Ishikawa (cell line): ENCODE results near the gene RXRG.

Experiments used
- CEBPB ChIP-seq: IDR thresholded peaks from 2 replicates; pipeline ENCODE4 v1.6.1; 2012
- RAD21 ChIP-seq: IDR thresholded peaks from 2 replicates; pipeline ENCODE4 v1.6.1; 2012; ENCODE audit warnings: low read depth
- TAF1 ChIP-seq: IDR thresholded peaks from 2 replicates; pipeline ENCODE4 v1.6.1; 2012; ENCODE audit warnings: low read depth, mild to moderate bottlenecking
- TCF12 ChIP-seq: IDR thresholded peaks from 2 replicates; pipeline ENCODE4 v1.6.1; 2012; ENCODE audit warnings: low read depth
- TF ChIP-seq, protein P1 (sequence below): IDR thresholded peaks from 2 replicates; pipeline ENCODE4 v1.6.1; 2012
- TF ChIP-seq, protein P2 (sequence below): IDR thresholded peaks from 2 replicates; pipeline ENCODE4 v1.6.1; 2012; ENCODE audit warnings: low read depth, mild to moderate bottlenecking

DNA sequence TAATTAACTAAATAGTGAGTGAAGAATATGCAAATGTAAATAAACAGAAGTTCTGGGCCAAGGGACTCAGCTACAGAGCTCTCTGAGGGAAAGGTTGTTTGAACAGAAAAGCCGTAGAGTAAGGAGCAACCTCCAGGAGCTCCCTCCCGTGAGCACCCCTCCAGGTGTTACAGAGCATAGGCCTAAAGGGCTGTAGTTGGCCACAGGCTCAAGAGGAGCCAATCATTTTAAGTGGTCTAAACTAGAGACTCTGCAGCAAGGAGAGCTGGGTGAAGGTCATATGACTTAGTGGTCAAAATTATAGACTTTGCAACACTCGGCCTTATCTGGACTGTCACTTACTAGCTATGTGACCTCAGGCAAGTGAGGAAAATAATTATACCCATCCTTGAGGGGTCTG is 19.1 kb upstream of the RXRG start:
- TF ChIP-seq RAD21 (no peak), TCF12 (no peak), CEBPB (no peak), TAF1 (no peak)
- TF ChIP-seq, protein P1, sequence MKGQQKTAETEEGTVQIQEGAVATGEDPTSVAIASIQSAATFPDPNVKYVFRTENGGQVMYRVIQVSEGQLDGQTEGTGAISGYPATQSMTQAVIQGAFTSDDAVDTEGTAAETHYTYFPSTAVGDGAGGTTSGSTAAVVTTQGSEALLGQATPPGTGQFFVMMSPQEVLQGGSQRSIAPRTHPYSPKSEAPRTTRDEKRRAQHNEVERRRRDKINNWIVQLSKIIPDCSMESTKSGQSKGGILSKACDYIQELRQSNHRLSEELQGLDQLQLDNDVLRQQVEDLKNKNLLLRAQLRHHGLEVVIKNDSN = no peak
- TF ChIP-seq, protein P2, sequence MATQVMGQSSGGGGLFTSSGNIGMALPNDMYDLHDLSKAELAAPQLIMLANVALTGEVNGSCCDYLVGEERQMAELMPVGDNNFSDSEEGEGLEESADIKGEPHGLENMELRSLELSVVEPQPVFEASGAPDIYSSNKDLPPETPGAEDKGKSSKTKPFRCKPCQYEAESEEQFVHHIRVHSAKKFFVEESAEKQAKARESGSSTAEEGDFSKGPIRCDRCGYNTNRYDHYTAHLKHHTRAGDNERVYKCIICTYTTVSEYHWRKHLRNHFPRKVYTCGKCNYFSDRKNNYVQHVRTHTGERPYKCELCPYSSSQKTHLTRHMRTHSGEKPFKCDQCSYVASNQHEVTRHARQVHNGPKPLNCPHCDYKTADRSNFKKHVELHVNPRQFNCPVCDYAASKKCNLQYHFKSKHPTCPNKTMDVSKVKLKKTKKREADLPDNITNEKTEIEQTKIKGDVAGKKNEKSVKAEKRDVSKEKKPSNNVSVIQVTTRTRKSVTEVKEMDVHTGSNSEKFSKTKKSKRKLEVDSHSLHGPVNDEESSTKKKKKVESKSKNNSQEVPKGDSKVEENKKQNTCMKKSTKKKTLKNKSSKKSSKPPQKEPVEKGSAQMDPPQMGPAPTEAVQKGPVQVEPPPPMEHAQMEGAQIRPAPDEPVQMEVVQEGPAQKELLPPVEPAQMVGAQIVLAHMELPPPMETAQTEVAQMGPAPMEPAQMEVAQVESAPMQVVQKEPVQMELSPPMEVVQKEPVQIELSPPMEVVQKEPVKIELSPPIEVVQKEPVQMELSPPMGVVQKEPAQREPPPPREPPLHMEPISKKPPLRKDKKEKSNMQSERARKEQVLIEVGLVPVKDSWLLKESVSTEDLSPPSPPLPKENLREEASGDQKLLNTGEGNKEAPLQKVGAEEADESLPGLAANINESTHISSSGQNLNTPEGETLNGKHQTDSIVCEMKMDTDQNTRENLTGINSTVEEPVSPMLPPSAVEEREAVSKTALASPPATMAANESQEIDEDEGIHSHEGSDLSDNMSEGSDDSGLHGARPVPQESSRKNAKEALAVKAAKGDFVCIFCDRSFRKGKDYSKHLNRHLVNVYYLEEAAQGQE = no peak
